ENCODE data around the gene DIPK1B. TPM values are rescaled to one million over a fixed set of nuclear protein-coding genes. Genes with fewer than 3 reads are reported as not detected.
A peak's percentile ranks its signal among the peaks of the same experiment; 100 is the strongest.

DIPK1B gene
- total and polyA plus RNA-seq, 12 donors = 15.7 to 37.9 (median 18.3) TPM

- peaks cover 0 to 9% (median 0%) of the 10 kb centered on the region in 7 donors for H3K27me3 ChIP-seq
- peaks cover 0 to 71% (median 19%) of the 10 kb centered on the region in 9 donors for H3K36me3 ChIP-seq
- H3K4me1 ChIP-seq = peaks cover 3 to 47% (median 21%) of the 10 kb centered on the region in 9 donors
- peak overlapping the region in 5 of 10 donors; percentile 9 to 94 (median 73) for H3K27ac ChIP-seq
- DNase-seq = peak; percentile 62 to 78
- 56 to 59% methylated on average over 11 of the region's 11 CpGs for WGBS, 2 donors
- no peak for TF ChIP-seq CTCF (IDR thresholded peaks at IDR 0.05)
- H3K9me3 ChIP-seq = no peaks in the 10 kb centered on the region
- no peak overlapping the region for H3K4me3 ChIP-seq
- peak; percentile 7 to 54 (median 22) for ATAC-seq
- intact Hi-C loops (cut with DNase I) = no loop called here
Measured at GRCh38 chr9:136674786-136675349, 37.5 kb upstream of the DIPK1B start.

GRCh38 chr9:136675477-136676296 is 36.7 kb upstream of the DIPK1B start:
- TF ChIP-seq CTCF (IDR thresholded peaks at IDR 0.05) = no peak
- ATAC-seq (peak in 1 of 8 donors; percentile 1), DNase-seq (no peak)
- Histone ChIP-seq H3K4me3 (no peak overlapping the region), H3K27me3 (peaks cover 0 to 1% (median 0%) of the 10 kb centered on the region in 7 donors), H3K27ac (peak overlapping the region in 3 of 10 donors; percentile 35 to 55 (median 47)), H3K9me3 (no peaks in the 10 kb centered on the region), H3K36me3 (peaks cover 0 to 63% (median 13%) of the 10 kb centered on the region in 9 donors), H3K4me1 (peaks cover 3 to 52% (median 23%) of the 10 kb centered on the region in 9 donors)
- 79 to 81% methylated on average over 16 of the region's 16 CpGs for WGBS, 2 donors
- intact Hi-C loops (cut with DNase I) = no loop called here

GRCh38 chr9:136676297-136676794 is 36.0 kb upstream of the DIPK1B start:
- H3K4me1 ChIP-seq = peaks cover 3 to 51% (median 22%) of the 10 kb centered on the region in 9 donors
- peak overlapping the region in 1 of 10 donors; percentile 35 for H3K27ac ChIP-seq
- peaks cover 0 to 59% (median 13%) of the 10 kb centered on the region in 9 donors for H3K36me3 ChIP-seq
- DNase-seq = no peak
- H3K4me3 ChIP-seq = no peak overlapping the region
- intact Hi-C loops (cut with DNase I) = no loop called here
- no peaks in the 10 kb centered on the region for H3K27me3 ChIP-seq
- no peak for TF ChIP-seq CTCF (IDR thresholded peaks at IDR 0.05)
- H3K9me3 ChIP-seq = no peaks in the 10 kb centered on the region
- ATAC-seq = no peak
- WGBS, 2 donors = 93% methylated on average over 13 of the region's 13 CpGs

- intact Hi-C loops (cut with DNase I) = loop anchor here in 1 of 10 donors (1.0 kb wide), 1 partner anchor 46 kb away; no protein-coding TSS in a partner anchor
- no peaks in the 10 kb centered on the region for H3K27me3 ChIP-seq
- DNase-seq (no peak), ATAC-seq (no peak)
- H3K4me1 ChIP-seq = peaks cover 3 to 52% (median 22%) of the 10 kb centered on the region in 9 donors
- H3K27ac ChIP-seq = no peak overlapping the region
- peaks cover 0 to 52% (median 8%) of the 10 kb centered on the region in 9 donors for H3K36me3 ChIP-seq
- no peaks in the 10 kb centered on the region for H3K9me3 ChIP-seq
- H3K4me3 ChIP-seq = no peak overlapping the region
- TF ChIP-seq CTCF (IDR thresholded peaks at IDR 0.05) = no peak
- WGBS, 2 donors = 85 to 88% methylated on average over 45 to 46 of the region's 46 CpGs
Measured at GRCh38 chr9:136676920-136677686, 35.3 kb upstream of the DIPK1B start.
